Stimulated activated CD4-positive, alpha-beta T cell treated with anti-CD3 and anti-CD28 coated beads, Interleukin-4, amount 100 ng/mL, for 48 hours (primary cell): ENCODE results near the gene PVRIG.
"Not testable (repeated sequence)": the region's sequence is repeated elsewhere in the genome, so short reads cannot be mapped to it uniquely, and the experiment has no call there.

Experiments used
- DNase-seq, 2 donors: peaks; one replicate each; pipeline ENCODE4 v3.0.0-alpha.2; 2020; ENCODE audit warnings: low read depth in 2 of 2

The PVRIG gene

DNA sequence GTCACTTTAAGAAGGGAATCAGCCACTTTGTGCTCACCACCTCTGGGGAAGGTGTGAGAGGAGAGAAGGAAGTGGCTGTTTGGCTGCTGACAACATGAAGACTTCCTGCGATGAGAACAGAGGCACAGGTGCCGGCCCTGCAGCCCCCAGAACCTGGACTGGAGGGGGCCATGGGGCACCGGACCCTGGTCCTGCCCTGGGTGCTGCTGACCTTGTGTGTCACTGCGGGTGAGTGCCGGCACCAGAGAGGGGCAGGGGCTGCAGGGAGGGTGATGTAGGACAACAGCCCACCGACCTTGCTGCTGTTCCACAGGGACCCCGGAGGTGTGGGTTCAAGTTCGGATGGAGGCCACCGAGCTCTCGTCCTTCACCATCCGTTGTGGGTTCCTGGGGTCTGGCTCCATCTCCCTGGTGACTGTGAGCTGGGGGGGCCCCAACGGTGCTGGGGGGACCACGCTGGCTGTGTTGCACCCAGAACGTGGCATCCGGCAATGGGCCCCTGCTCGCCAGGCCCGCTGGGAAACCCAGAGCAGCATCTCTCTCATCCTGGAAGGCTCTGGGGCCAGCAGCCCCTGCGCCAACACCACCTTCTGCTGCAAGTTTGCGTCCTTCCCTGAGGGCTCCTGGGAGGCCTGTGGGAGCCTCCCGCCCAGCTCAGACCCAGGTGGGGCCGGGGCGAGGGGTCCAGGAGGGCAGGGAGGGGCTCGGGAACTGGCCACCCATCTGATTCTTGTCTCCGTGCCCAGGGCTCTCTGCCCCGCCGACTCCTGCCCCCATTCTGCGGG lies at the start of gene PVRIG:
TSS of gene PVRIG (plus strand) at position 149 of the 785 bp plus-strand sequence. CDS start at position 171, 22 bp downstream.
- peak in 1 of 2 donors; percentile 28 for DNase-seq

DNA sequence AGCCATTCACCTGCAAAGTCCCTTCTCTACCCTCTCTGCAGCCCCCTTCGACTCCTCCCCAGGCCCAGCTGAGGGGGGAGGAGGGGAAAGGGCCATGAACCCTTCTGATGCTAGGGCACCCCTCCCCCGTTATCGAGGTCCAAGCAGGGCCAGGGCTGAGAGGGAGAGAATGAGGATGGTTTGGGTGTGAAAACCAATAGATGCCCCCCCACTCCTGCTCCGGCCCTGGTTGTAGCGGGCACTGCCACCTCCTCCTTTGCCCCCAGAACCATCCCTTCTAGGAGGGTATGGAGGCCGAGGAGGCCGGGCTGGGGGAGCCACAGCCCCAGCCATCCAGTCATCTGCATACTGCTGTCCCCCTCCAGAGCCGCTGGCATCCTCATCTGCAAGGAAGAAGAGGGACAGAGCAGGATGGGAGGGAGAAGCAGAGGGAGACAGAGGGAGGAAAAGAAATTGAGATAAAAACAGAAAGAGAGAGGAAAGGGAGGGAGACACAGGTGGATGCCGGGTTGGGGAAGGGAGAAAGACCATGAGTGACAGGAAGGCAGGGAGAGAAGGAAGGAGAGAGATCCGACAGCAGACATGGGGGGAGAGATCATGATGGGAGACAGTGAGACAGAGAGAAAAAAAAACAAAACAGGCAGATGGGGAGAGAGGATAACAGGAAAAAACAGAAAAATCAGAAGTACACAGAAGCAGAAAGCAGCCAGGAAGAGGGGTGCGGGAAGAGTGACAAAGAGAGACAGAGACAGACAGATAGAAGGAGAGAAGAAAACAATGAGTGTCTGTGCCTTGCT lies 49.5 kb upstream of the PVRIG start:
- no peak for DNase-seq

DNA sequence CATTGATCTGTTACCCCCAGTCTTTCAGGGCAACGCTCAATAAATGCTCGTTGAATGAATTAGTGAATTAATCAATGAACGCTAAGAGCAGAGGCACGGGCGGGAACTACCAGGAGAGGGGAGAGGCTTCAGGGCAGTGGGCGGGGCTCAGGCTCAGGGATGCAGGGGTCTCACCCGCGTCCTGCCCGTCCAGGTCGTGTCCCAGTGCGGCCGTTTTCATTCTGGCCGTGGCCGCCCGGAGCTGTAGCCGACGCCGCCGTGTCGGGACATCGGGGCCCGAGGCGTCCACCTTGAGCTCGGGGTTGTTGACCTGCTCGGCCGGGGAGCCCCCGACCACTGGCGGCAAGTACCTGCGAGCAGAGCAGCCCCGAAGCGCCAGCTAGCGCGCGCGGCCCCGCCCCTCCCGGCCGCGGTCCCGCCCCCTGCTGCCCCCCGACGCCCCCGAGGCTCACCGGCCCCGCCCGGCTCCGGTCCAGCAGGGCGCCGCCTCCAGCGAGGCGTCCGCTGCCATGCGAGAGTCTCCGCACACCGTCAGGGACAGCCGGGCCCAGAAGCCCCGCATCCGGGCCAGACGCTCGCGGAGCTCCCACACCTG lies 48.6 kb upstream of the PVRIG start:
- no peak for DNase-seq

DNA sequence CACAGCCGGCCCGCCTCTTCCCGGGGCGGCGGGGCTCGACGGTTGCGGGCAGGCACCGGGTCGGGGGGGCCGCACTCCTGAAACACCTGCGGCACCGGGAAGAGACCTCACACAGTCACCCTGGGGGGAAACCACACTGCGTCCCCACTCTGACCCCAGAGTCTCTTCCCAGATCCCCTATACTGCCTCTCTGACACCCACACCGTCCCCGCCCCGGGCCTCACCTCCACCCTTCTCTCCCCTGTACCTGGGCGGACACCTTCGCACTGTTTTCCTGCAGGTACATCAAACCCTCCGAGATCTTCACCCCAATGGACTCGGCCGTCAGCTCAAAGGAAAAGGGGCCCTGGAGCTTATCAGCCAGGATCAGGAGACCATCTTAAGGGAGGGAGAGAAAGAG lies 47.9 kb upstream of the PVRIG start:
- DNase-seq, result no peak

DNA sequence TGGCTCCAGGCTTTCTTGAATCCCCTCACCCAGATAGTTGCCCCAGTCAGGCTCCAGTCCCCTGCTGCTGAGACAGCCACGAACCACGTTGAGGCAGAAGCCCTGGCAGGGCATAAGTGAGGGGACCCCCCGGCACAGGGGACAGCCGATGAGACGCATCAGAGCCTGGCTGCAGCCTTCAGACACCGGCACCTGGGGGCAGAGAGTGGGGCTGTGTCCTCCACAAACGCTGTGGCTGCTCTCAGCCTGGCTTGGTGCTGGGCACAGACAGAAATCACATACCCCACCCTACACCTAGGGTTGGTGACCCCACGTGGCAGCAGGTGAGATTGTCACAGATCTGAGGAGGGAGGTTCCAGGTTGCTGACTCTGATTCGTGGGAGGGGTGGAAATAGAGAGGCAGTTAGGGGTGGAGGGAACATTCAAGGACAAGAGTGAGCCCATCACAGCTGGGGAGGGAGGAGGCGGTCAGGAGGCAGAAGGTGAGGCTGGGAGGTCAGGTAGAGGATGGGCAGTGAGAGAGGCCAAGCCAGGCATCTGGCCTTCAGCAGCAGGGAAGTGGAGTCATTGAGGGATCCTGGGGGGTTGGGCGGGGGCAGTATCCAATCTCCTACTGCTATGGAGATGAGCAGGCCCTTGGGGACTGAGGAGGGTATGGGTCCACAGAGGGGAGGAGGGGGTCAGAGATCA lies 45.8 kb upstream of the PVRIG start:
- no peak for DNase-seq

DNA sequence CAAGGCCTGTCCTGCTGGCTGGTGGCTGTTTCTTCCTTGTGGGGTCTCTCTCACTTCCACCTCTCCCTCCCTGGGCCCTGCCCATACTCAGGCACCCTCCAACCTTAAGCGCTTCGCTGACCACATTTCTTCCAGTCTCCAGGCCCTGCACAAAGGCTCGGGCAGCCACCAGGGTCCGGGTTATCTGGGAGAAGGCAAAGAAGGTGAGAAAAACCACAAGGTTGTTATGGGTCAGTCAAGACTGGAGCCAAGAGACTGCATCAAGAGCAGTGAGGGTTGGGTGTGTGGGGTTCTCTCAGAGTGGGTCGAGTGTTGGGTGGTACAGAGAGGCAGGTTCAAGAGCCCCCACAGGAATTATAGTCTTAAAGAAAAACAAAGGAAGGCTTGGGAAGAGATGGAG lies 45.2 kb upstream of the PVRIG start:
- DNase-seq, result no peak

DNA sequence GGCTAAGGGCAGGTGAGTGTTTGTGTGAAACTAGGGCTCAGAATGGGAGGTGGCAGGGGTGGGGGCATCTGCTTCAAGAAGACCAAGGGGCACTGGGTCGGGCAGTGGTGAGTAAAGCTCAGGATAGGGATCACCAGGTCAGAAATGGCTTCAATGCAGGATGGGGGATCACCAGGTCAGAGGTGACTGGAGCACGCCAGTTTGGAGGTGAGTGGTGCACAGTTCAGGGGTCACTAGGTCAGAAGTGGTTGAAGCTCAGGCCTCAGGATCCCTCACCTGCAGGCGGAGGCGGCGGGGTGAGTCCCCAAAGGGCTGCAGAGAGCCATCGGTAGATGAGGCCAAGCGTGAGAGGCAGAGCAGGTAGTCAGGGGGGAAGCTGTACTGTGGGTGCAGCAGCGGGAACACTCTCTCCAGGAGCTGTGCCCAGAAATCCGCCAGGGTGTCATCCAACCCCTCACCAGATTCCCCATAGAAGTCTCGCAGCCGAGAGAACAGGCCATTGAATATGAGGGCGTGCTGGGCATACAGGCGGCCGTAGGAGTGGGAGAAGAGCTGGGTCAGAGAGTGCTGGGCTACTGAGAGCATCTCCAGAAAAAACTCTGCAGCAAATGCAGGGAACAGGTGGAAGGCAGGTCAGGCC lies 44.3 kb upstream of the PVRIG start:
- no peak for DNase-seq

DNA sequence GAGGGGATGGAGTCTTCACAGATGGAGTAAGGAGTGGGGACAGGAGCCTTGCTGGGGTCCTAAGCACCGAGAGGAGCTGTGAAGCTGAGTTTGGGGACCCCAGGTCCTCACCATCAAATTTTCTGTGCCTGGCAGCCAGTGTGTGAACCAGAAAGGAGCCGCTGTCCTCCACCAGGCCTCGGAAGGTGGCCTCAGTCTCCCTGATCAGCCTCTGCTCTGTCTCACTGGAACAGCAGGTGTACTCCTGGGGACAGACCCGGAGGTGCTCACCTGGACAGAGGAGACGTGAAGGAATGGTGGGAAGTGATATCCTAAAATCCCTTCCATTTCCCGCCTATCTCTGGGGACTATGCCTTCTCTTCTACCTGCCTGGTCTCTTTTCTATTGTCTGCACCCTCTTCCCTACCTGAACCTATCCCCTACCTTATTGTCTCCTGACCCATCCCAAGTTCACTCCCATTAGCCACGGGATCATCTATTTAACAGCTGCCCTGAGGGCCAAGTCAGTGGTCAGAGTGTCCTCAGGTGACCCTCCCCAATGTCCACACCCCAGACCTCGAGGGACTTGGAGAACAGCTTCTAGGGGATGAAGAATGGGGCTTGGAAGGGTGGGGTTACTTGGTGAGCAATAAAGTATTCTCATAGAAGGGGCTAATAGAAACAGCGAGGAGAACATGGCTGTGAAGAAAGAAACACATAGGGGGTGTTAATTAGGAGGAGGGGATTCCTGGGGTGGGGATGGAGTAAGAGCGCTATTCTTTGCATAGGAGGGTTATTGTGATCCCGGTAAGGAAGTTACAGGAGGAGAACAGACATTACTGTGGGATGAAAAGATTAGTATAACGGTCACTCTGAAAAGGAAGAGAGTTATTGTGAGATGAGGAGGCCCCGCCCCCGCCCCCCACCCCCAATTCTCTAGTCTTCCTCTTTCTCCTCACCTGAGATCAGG lies 43.4 kb upstream of the PVRIG start:
- no peak for DNase-seq

DNA sequence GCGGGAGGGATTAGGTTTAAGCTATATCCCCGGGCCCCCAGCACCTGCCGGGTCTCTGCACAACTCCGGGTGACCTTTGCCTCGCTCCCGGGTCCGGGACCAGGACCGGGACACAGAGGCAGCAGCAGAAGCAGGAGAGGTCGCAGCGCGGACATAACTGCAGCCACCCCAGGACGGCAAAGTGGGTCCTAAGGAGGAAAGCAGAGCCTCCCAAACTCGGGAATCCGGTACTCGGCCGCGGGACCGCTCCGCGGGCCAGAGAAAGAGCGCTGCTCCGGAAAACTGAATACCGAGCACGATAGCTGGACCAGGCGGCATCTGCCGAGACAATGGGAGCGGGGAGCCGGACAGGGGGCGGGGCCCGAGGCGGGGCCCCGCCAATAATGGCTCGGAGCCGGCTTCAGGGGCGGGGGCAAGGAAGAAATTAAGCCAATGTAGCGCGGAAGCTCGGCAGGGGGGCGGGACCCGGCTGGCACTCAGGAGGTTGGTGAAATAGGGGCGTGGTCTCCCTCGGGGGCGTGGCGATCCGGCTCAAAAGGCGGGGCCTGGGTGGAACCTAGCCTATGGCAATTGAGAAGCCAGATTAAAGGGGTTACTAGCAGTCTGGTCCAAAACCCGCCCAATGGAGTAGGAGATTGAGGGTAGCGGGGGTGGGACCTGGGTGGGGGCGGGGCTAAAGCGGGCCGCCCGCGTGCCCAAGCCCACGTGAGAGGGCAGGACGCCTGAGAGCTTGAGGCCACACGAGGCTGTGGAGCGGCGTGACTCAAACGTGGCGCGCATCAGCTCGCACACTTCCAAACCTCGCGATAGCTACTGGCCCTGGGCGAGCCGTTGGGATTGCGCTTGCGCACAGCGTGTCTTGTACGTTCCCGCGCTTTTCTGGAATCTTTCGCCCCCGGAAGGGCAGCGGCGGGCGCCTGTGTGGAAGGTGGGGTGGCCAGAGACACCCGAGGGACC lies 42.4 kb upstream of the PVRIG start, which contains the start of the genes GPC2 and STAG3:
TSS of gene GPC2 (minus strand) at position 337 of the 957 bp plus-strand sequence. CDS start at position 155, 182 bp downstream.
TSS of gene STAG3 (plus strand) at position 874 of the 957 bp plus-strand sequence. CDS start 2,639 bp downstream, outside the sequence.
- peak; percentile 96 to 99 for DNase-seq

DNA sequence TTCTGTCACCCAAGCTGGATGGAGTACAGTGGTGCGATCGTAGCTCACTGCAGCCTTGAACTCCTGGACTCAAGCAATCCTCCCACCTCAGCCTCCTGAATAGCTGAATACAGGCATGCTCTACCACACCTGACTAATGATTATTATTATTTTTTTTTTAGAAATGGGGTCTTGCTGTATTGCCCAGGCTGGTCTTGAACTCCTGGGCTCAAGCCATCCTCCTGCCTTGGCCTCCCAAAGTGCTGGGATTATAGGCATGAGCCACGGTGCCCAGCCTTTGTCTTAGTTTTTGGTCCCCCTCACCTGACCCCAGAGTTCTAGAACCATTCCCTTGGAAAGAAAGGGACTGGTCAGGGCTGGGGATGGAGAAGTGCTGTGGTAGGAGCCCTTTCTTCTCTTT lies 39.7 kb upstream of the PVRIG start:
- not testable (repeated sequence) for DNase-seq

DNA sequence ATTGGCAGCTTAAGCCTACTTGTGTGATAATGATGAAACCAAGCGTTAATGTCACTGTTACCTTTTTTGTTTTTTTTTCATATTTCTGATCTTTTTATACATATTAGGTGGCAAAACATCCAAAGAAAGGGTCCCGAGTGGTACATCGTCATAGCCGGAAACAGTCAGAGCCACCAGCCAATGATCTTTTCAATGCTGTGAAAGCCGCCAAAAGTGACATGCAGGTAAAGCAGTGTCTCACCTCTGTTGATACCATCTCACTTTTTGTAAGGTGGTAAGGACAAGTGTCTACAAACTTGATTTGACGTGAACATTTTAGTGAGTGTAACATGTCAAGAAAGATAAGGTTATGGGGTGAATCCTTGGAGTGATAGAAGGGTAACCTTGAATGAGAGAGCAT lies 37.1 kb upstream of the PVRIG start:
- not testable (repeated sequence) for DNase-seq

DNA sequence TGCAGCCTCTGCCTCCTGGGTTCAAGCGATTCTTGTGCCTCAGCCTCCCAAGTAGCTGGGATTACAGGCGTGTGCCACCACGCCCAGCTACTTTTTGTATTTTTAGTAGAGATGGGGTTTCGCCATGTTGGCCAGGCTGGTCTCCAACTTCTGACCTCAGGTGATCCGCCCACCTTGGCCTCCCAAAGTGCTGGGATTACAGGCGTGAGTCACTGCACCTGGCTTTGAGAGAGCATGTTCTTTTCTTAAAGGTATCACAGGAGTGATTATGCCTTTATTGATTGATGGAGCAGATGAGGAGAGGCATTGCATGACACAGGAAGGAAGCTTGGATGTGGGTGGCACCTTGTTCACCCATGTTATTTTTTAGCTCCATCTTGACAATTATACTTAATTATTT lies 36.7 kb upstream of the PVRIG start:
- not testable (repeated sequence) for DNase-seq

DNA sequence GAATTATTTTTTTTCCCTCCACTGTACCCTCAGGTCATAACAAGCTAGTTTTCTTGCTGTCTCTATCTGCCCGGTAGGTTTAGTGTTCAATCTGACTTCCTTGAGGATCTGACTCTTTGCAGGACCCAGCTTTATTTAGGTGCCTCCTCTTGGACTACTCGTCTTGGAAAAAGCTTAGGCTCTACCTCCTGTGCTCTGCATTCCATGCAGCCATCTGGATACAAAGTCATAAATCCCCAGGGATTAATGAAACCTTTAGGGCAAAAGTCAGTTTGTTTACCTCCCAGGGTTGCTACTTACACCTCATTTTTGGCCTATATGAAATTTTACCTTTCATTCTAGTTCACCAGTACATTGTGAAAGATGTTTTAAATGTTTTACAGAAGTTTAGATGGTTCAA lies 34.0 kb upstream of the PVRIG start:
- no peak for DNase-seq

DNA sequence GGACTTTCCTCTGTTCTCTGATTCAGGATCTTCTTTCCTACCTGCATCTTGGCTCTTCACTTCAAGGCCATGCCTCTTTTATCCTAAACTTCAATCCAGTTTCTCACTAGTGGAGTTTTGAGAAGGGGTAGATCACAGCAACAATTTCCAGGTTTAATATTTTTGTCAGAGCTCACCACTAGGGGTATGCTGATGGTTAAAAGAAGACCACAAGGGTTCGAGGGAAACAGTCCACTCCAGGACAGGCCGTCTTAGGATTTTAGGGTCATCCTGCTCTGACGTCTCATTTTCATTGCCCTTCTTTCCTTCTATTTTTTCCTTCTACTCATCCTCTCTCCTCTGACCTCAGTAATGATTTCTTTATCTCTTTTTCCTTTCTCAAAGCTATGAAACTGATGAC lies 30.7 kb upstream of the PVRIG start:
- no peak for DNase-seq

DNA sequence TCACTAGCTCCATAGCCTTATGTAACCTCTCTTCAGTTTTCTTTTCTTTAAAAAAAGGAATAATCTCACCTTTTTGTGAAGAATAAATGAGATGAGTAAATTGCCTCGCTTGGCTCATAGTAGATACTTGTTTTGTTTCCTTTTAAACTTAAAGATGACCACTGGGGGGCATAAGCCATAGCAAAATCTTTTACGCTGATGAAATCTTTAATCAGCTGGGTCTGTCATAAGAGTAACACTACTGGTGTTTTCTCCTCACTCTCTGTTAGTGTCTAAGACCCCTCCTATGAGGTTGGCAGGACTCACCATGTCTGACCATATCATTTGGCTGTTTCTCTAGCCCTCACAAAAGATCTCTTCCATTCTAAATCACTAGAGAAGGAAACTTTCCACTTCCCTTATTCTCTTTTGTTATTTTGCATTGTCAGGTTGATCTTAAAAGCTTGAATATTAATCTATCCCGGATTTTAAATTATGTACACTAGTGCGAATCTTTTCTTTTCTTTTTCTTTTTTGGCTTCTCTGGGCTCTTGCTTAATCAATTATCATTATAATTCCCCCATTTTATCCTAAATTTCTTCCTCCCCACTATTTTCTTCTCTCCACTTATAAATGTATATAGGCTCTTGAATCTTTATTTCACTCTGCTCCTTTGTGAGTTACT lies 29.6 kb upstream of the PVRIG start:
- no peak for DNase-seq

DNA sequence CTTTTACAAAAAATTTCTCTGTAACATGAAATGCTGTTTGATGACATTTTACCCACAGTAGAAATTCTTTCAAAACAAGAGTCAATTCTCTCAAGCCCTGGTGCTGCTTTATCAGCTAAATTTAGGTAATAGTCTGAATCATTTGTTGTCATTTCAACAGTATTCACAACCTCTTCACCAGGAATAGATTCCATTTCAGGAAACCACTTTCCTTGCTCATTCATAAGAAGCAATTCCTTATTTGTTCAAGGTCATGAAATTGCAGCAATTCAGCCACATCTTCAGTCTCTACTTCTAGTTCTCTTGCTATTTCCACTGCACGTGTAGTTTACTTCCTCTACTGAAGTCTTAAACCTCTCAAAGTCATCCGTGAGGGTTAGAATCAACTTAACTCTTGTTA lies 28.0 kb upstream of the PVRIG start:
- DNase-seq, result no peak

DNA sequence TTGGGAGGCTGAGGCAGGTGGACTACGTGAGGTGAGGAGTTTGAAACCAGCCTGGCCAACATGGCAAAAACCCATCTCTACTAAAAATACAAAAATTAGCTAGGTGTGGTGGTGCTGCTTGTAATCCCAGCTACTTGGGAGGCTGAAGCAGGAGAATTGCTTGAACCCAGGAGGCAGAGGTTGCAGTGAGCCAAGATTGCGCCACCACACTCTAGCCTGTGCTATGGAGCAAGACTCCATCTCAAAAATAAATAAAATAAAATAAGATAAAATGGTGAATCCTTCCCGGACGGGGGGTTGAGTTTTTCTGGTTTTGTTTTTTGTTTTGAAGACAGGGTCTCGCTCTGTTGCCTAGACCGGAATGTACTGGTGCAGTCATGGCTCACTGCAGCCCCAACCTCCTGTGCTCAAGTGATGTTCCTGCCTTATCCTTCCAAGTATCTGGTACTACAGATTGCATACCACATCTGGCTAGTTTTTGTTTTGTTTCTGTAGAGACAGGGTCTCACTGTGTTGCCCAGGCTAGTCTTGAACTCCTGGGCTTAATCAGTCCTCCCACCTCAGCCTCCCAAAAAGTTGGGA lies 27.4 kb upstream of the PVRIG start:
- DNase-seq, result not testable (repeated sequence)

DNA sequence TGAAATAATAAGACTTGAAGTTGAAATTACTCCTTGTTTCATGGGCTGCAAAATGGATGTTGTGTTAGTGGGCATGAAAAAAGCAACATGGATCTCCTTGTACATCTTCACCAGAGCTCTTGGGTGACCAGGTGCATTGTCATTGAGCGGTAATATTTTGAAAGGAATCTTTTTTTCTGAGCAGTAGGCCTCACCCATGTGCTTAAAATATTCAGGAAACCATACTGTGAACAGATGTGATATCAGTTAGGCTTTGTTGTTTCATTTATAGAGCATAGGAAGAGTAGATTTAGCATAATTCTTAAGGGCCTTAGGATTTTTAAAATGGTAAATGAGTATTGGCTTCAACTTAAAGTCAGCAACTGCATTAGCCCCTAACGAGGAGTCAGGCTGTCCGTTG lies 26.8 kb upstream of the PVRIG start:
- DNase-seq, result no peak
